ENCODE measurements around the gene FLCN.
"Not testable (repeated sequence)": the region's sequence is repeated elsewhere in the genome, so short reads cannot be mapped to it uniquely, and the experiment has no call there.

Gene FLCN

GRCh38 chr17:17237026-17237799 is at the start of gene FLCN:
TSS of gene FLCN (minus strand) at chr17:17237168. CDS start at chr17:17228137, 9,031 bp downstream.
- peak; percentile 76 for DNase-seq (ENCODE audit: low read depth)

GRCh38 chr17:17285951-17286350 is 49.0 kb upstream of the FLCN start:
- no peak for DNase-seq (ENCODE audit: low read depth)

GRCh38 chr17:17280613-17281549 is 43.9 kb upstream of the FLCN start, which contains the start of gene COPS3:
TSS of gene COPS3 (minus strand) at chr17:17281246. CDS start at chr17:17281186, 60 bp downstream.
- DNase-seq (ENCODE audit: low read depth) = peak; percentile 96

GRCh38 chr17:17279316-17279715 is 42.3 kb upstream of the FLCN start:
- DNase-seq (ENCODE audit: low read depth) = no peak

GRCh38 chr17:17277431-17277830 is 40.5 kb upstream of the FLCN start:
- DNase-seq (ENCODE audit: low read depth) = not testable (repeated sequence)

- no peak for DNase-seq (ENCODE audit: low read depth)
Measured at GRCh38 chr17:17275971-17276370, 39.0 kb upstream of the FLCN start.

GRCh38 chr17:17269926-17270773 is 33.2 kb upstream of the FLCN start:
- DNase-seq (ENCODE audit: low read depth) = no peak

- no peak for DNase-seq (ENCODE audit: low read depth)
Measured at GRCh38 chr17:17264430-17264829, 27.5 kb upstream of the FLCN start.

- no peak for DNase-seq (ENCODE audit: low read depth)
Measured at GRCh38 chr17:17258998-17259397, 22.0 kb upstream of the FLCN start.

GRCh38 chr17:17258011-17258410 is 21.0 kb upstream of the FLCN start:
- DNase-seq (ENCODE audit: low read depth) = no peak

GRCh38 chr17:17256316-17256715 is 19.3 kb upstream of the FLCN start:
- no peak for DNase-seq (ENCODE audit: low read depth)

GRCh38 chr17:17255689-17256088 is 18.7 kb upstream of the FLCN start:
- not testable (repeated sequence) for DNase-seq (ENCODE audit: low read depth)

GRCh38 chr17:17254036-17254435 is 17.1 kb upstream of the FLCN start:
- no peak for DNase-seq (ENCODE audit: low read depth)

GRCh38 chr17:17253406-17253805 is 16.4 kb upstream of the FLCN start:
- no peak for DNase-seq (ENCODE audit: low read depth)

GRCh38 chr17:17252149-17252661 is 15.2 kb upstream of the FLCN start:
- DNase-seq (ENCODE audit: low read depth) = no peak

GRCh38 chr17:17246879-17247278 is 9.9 kb upstream of the FLCN start:
- DNase-seq (ENCODE audit: low read depth) = no peak

GRCh38 chr17:17243163-17243562 is 6.2 kb upstream of the FLCN start:
- DNase-seq (ENCODE audit: low read depth) = no peak

GRCh38 chr17:17242246-17242645 is 5.3 kb upstream of the FLCN start:
- no peak for DNase-seq (ENCODE audit: low read depth)

GRCh38 chr17:17241656-17242055 is 4.7 kb upstream of the FLCN start:
- no peak for DNase-seq (ENCODE audit: low read depth)

- DNase-seq (ENCODE audit: low read depth) = no peak
Measured at GRCh38 chr17:17239832-17240231, 2.9 kb upstream of the FLCN start.

GRCh38 chr17:17236295-17237025 is 508 bp downstream of the FLCN start:
- DNase-seq (ENCODE audit: low read depth) = peak; percentile 22

All from stromal cell of bone marrow (primary cell).